BE2C (cell line): ENCODE measurements around the gene ANO2.

ENCODE experiments used
- DNase-seq: peaks from one replicate; pipeline ENCODE4 v3.0.0-alpha.2; 2020
- H3K27me3 ChIP-seq: fragments of 250-450 bp; sonication (Bioruptor Pico); 2 replicates; pipeline ENCODE4 v1.5.1; 2020; ENCODE audit warnings: mild to moderate bottlenecking
- H3K36me3 ChIP-seq: fragments of 250-450 bp; sonication (Bioruptor Pico); 2 replicates; pipeline ENCODE4 v1.5.1; 2020; ENCODE audit warnings: mild to moderate bottlenecking
- H3K4me1 ChIP-seq: fragments of 250-450 bp; sonication (Bioruptor Pico); 2 replicates; pipeline ENCODE4 v1.5.1; 2020
- H3K4me3 ChIP-seq: 2 replicates; pipeline ENCODE4 v1.5.1; 2011; ENCODE audit warnings: low read depth, low read length
- H3K9me3 ChIP-seq: fragments of 250-450 bp; sonication (Bioruptor Pico); 2 replicates; pipeline ENCODE4 v1.5.1; 2020
- CTCF ChIP-seq: IDR thresholded peaks from 2 replicates; pipeline ENCODE4 v1.5.1; 2012; ENCODE audit warnings: mild to moderate bottlenecking, low read depth, low read length

The ANO2 gene

DNA sequence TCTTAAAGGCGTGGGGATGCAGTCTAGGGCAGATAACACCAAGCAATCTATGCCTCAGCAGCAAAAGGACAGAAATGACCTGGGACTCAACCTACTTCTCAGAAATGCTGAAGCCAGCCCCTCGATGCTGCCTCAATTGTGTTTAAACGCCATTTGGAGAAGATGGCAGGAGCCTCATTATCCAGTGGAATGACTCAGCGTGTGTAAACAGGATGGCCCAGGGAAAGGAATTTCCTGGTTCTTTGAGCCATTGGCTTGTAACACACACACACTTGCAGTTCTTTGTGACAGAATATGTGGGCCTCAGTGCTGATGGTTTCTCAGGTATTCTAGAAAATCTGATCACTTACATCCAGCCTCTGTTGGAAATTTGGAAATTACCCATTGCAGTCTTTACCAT is 358.9 kb downstream of the ANO2 start:
- H3K9me3 ChIP-seq = no peaks in the 10 kb centered on the region
- DNase-seq = no peak
- no peaks in the 10 kb centered on the region for H3K36me3 ChIP-seq
- H3K4me3 ChIP-seq = no peak overlapping the region
- no peak for TF ChIP-seq CTCF
- H3K4me1 ChIP-seq = no peaks in the 10 kb centered on the region
- peaks cover 43% of the 10 kb centered on the region for H3K27me3 ChIP-seq

- Histone ChIP-seq H3K36me3 (no peaks in the 10 kb centered on the region), H3K4me1 (no peaks in the 10 kb centered on the region), H3K27me3 (peaks cover 51% of the 10 kb centered on the region), H3K4me3 (no peak overlapping the region), H3K9me3 (no peaks in the 10 kb centered on the region)
- no peak for DNase-seq
- TF ChIP-seq CTCF = no peak
These were observed 359.9 kb downstream of the ANO2 start for GRCh38 chr12:5585178-5585577.

DNA sequence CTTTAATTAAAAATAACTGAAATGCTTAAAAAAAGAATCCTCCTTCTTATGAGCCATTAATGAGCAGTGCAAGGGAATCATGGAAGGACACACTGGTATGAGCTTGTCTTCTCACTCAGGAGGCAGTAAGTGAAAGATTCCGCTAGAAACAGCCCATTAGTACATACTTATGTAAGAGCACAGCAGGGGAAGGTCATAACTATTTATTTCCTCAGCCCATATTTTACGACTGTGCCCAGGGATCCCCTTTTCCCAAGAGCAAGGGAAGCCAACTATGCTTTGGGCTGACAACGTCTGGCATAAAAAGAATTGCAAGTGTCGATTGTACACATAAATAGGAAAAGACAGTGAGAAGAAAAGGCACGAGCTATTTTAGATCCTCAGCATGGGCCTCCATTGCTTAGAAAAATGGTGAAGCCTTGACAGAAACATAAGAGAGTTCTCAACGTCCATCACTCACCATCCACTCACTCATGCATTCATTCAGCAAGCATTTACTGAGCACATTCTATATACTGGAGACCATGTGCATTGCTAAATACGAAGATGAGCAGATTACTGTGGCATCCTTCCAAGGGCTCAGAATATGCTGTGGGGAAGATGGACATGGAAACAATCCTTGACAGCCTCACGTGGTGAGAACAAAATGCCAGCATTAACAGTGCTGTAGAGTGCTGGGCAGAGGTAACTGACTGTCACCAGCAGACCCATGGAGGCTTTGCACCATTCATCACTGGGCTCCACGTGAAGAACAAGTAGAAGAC is 360.5 kb downstream of the ANO2 start:
- H3K9me3 ChIP-seq = no peaks in the 10 kb centered on the region
- TF ChIP-seq CTCF = no peak
- DNase-seq = no peak
- no peak overlapping the region for H3K4me3 ChIP-seq
- no peaks in the 10 kb centered on the region for H3K4me1 ChIP-seq
- H3K36me3 ChIP-seq = no peaks in the 10 kb centered on the region
- H3K27me3 ChIP-seq = peaks cover 51% of the 10 kb centered on the region

- no peaks in the 10 kb centered on the region for H3K4me1 ChIP-seq
- DNase-seq = no peak
- no peak for TF ChIP-seq CTCF
- no peaks in the 10 kb centered on the region for H3K9me3 ChIP-seq
- H3K27me3 ChIP-seq = peaks cover 47% of the 10 kb centered on the region
- H3K4me3 ChIP-seq = no peak overlapping the region
- H3K36me3 ChIP-seq = no peaks in the 10 kb centered on the region
These were observed 362.5 kb downstream of the ANO2 start for GRCh38 chr12:5582541-5582940.

DNA sequence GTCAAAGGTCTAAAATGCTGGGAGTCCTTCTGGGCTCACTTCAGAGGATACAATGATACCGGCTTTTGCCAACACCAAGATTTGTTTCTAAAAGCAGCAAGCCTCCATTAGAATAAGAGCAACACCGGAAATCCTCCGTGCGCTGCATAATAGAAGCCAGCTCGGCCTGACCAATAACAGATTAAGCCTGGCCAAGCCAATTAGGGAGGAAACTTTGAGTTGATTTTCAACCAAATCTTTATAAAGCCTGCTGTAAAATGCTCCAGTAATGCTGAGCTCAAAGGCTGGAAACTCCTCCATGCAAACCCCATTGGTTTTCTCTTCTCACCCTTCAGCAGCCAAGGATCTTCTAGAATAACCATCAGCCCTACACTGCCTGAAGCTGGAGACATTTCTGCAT is 363.0 kb downstream of the ANO2 start:
- Histone ChIP-seq H3K4me3 (no peak overlapping the region), H3K9me3 (no peaks in the 10 kb centered on the region), H3K27me3 (peaks cover 47% of the 10 kb centered on the region), H3K36me3 (no peaks in the 10 kb centered on the region), H3K4me1 (no peaks in the 10 kb centered on the region)
- no peak for DNase-seq
- TF ChIP-seq CTCF = no peak

- DNase-seq = no peak
- no peaks in the 10 kb centered on the region for H3K4me1 ChIP-seq
- no peak for TF ChIP-seq CTCF
- no peaks in the 10 kb centered on the region for H3K9me3 ChIP-seq
- H3K36me3 ChIP-seq = no peaks in the 10 kb centered on the region
- no peak overlapping the region for H3K4me3 ChIP-seq
- H3K27me3 ChIP-seq = peaks cover 44% of the 10 kb centered on the region
These were observed 363.4 kb downstream of the ANO2 start for GRCh38 chr12:5581616-5582015.
